Measurements from ENCODE around the gene ANKRD65. TPM values are rescaled to one million over a fixed set of nuclear protein-coding genes. Genes with fewer than 3 reads are reported as not detected.

ANKRD65 gene
- total RNA-seq, 1 donor from 2014 or later, result 1.7 TPM

- DNase-seq, result no peak
- Histone ChIP-seq H3K27me3 (ENCODE audit: low read depth) (peaks cover 24% of the 10 kb centered on the region), H3K4me1 (peaks cover 29% of the 10 kb centered on the region), H3K4me3 (no peak overlapping the region), H3K36me3 (no peaks in the 10 kb centered on the region), H3K27ac (replicated peaks) (no peak overlapping the region), H3K9me3 (replicated peaks) (no peaks in the 10 kb centered on the region)
- no peak for TF ChIP-seq CTCF (IDR thresholded peaks at IDR 0.05; ENCODE audit: borderline replicate concordance)
- intact Hi-C loops (cut with micrococcal nuclease), result no loop called here
These were observed 3.6 kb upstream of the ANKRD65 start for GRCh38 chr1:1424707-1425106.

DNA sequence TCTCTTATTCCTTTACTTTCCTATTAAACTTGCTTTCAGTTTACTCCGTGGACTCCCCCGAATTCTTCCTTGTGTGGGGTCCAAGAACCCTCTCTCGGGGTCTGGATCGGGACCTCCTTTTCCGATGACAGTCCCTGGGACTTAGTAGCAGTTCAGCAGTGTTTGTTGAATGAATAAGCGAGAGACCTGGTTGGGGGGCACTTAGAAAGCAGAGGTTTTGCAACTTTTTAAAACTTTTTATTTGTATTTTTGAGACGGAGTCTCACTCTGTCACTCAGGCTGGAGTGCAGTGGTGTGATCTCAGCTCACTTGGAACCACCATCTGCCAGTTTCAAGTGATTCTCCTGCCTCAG is 2.1 kb upstream of the ANKRD65 start:
- Histone ChIP-seq H3K4me3 (no peak overlapping the region), H3K36me3 (no peaks in the 10 kb centered on the region), H3K27me3 (ENCODE audit: low read depth) (peaks cover 19% of the 10 kb centered on the region), H3K4me1 (peaks cover 19% of the 10 kb centered on the region), H3K27ac (replicated peaks) (no peak overlapping the region), H3K9me3 (replicated peaks) (no peaks in the 10 kb centered on the region)
- intact Hi-C loops (cut with micrococcal nuclease), result no loop called here
- DNase-seq, result no peak
- no peak for TF ChIP-seq CTCF (IDR thresholded peaks at IDR 0.05; ENCODE audit: borderline replicate concordance)

DNA sequence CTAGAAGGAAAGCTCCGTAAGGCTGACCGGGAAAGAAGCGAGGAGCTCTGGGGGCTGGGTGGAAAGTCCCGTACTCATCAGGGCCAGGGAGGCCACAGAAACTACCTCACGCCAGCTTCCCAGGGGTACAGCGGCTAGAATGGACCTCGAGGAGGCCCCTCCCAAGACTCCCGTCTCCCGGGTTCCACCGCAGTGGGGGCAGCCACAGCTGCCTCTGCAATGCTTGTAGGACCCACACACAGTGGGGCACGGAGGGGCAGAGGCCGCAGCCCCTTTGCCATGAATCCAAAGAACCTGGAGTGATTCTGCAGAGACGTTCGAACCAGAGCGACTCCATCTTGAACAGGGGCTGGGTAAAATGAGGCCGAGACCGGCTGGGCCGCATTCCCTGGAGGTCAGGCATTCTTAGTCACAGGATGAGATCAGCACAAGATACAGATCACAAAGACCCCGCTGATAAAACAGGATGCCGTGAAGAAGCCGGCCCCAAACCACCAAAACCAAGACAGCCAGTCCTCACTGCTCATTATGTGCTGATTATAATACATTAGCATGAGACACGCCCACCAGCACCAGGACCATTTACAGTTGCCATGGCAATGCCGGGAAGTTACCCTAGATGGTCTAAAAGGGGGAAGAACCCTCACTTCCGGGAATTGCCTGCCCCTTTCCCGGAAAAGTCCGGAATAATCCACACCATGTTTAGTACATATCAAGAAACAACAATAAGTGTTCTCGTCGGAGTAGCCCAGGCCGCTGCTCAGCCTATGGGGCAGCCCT is 1.6 kb upstream of the ANKRD65 start:
- no peak overlapping the region for H3K27ac ChIP-seq (replicated peaks)
- H3K9me3 ChIP-seq (replicated peaks), result no peaks in the 10 kb centered on the region
- peaks cover 17% of the 10 kb centered on the region for H3K27me3 ChIP-seq (ENCODE audit: low read depth)
- H3K4me1 ChIP-seq, result peaks cover 17% of the 10 kb centered on the region
- no peak for DNase-seq
- H3K4me3 ChIP-seq, result no peak overlapping the region
- no peaks in the 10 kb centered on the region for H3K36me3 ChIP-seq
- TF ChIP-seq CTCF (IDR thresholded peaks at IDR 0.05; ENCODE audit: borderline replicate concordance), result no peak
- intact Hi-C loops (cut with micrococcal nuclease), result no loop called here

- H3K27ac ChIP-seq (replicated peaks), result no peak overlapping the region
- DNase-seq, result no peak
These were observed 910 bp upstream of the ANKRD65 start for GRCh38 chr1:1421907-1422464.

GRCh38 chr1:1420654-1421141 is 378 bp downstream of the ANKRD65 start:
- no peak for TF ChIP-seq CTCF (IDR thresholded peaks at IDR 0.05; ENCODE audit: borderline replicate concordance)
- DNase-seq, result no peak
- Histone ChIP-seq H3K27me3 (ENCODE audit: low read depth) (peaks cover 3% of the 10 kb centered on the region), H3K36me3 (no peaks in the 10 kb centered on the region), H3K4me1 (peaks cover 17% of the 10 kb centered on the region), H3K27ac (replicated peaks) (peak overlapping the region; percentile 63), H3K9me3 (replicated peaks) (no peaks in the 10 kb centered on the region), H3K4me3 (peak overlapping the region; percentile 64)
- intact Hi-C loops (cut with micrococcal nuclease), result no loop called here

More at GRCh38 chr1:1421907-1422464, 910 bp upstream of the ANKRD65 start:
- H3K27me3 ChIP-seq (ENCODE audit: low read depth), result peaks cover 16% of the 10 kb centered on the region
- H3K36me3 ChIP-seq, result no peaks in the 10 kb centered on the region
- intact Hi-C loops (cut with micrococcal nuclease), result no loop called here
- TF ChIP-seq CTCF (IDR thresholded peaks at IDR 0.05; ENCODE audit: borderline replicate concordance), result no peak
- H3K4me1 ChIP-seq, result peaks cover 17% of the 10 kb centered on the region
- H3K9me3 ChIP-seq (replicated peaks), result no peaks in the 10 kb centered on the region
- H3K4me3 ChIP-seq, result no peak overlapping the region

Measured in left ventricle myocardium inferior (tissue), 1 donor.